ENCODE data around the gene DPPA5. TPM values are rescaled to one million over a fixed set of nuclear protein-coding genes. Genes with fewer than 3 reads are reported as not detected.

DPPA5 gene
- total and polyA plus RNA-seq, 9 of the 15 experiments (the other 6 are each of a cell fraction or from before 2014, with no cell fraction given) = not detected

DNA sequence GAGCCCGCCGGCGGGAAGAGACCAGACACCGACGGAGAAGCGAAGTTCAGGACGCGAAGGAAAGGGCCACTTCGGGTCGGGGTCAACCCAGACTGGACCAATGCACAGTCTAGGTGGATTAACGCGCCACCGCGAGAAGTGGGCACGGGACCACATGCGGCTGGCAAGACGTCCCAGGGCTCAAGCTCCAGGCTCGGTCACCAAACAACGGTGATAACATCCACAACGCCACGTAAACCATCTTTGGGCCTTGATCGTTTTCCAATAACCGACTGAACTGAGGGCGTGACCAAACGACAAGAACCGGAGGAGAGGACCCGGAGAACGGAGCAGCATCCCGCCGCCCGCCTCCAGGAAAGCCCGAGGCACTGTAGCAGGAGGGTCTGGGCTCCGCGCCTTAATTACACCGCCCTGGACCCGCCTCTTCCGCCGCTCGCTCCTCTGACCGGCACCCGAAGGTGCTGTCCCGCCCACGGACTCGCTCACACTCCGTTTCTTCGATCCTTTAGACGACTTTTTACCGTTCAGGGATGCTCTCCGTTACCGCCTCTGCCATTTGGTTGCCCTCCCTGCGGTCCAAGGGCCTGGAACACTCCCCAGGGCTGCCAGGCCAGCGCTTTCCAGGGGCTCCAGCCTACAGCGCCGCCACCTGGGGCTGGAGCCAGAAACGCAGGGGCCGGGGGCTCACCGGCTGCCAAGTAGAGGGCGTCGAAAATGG, 44.1 kb downstream of the DPPA5 start (continued):
- TF ChIP-seq FOSL1 (tag; conservative IDR thresholded peaks at IDR 0.05) = no peak
- TF ChIP-seq, protein P1, sequence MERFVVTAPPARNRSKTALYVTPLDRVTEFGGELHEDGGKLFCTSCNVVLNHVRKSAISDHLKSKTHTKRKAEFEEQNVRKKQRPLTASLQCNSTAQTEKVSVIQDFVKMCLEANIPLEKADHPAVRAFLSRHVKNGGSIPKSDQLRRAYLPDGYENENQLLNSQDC (CRISPR knock-in tag; IDR thresholded peaks at IDR 0.05) = no peak
- TF ChIP-seq SRSF1 (IDR thresholded peaks at IDR 0.05; ENCODE audit: low read depth, low read length) = no peak
- TF ChIP-seq SMARCA4 (IDR thresholded peaks at IDR 0.05) = peak; percentile 61
- 0 out of 2 replicates have a peak, but pooled peaks have one; percentile 20 for TF ChIP-seq ZNF224 (CRISPR knock-in tag; IDR thresholded peaks at IDR 0.05)
- no peak for TF ChIP-seq KLF16 (IDR thresholded peaks at IDR 0.05)
- TF ChIP-seq ZNF561 (CRISPR knock-in tag; conservative IDR thresholded peaks at IDR 0.05) = no peak
- no peak for TF ChIP-seq CBFB (CRISPR knock-in tag; IDR thresholded peaks at IDR 0.05)
- TF ChIP-seq ILK (tag; IDR thresholded peaks at IDR 0.05; ENCODE audit: borderline replicate concordance, low read depth) = no peak
- TF ChIP-seq ZNF79 (CRISPR knock-in tag; IDR thresholded peaks at IDR 0.05; ENCODE audit: low read depth) = no peak
- TF ChIP-seq SIX5 (IDR thresholded peaks at IDR 0.05; ENCODE audit: borderline replicate concordance in 1 of 2, insufficient read depth in 1 of 2, low read depth in 1 of 2, low read length in 2 of 2) = no peak
- TF ChIP-seq, protein P2, sequence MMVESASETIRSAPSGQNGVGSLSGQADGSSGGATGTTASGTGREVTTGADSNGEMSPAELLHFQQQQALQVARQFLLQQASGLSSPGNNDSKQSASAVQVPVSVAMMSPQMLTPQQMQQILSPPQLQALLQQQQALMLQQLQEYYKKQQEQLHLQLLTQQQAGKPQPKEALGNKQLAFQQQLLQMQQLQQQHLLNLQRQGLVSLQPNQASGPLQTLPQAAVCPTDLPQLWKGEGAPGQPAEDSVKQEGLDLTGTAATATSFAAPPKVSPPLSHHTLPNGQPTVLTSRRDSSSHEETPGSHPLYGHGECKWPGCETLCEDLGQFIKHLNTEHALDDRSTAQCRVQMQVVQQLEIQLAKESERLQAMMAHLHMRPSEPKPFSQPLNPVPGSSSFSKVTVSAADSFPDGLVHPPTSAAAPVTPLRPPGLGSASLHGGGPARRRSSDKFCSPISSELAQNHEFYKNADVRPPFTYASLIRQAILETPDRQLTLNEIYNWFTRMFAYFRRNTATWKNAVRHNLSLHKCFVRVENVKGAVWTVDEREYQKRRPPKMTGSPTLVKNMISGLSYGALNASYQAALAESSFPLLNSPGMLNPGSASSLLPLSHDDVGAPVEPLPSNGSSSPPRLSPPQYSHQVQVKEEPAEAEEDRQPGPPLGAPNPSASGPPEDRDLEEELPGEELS (CRISPR knock-in tag; IDR thresholded peaks at IDR 0.05; ENCODE audit: borderline replicate concordance) = no peak
- 0 out of 2 replicates have a peak, but pooled peaks have one; percentile 14 for TF ChIP-seq ZNF431 (CRISPR knock-in tag; IDR thresholded peaks at IDR 0.05)
- TF ChIP-seq EWSR1 (IDR thresholded peaks at IDR 0.05; ENCODE audit: borderline replicate concordance, low read depth, partially characterized antibody) = no peak
- no peak for TF ChIP-seq NUFIP1 (IDR thresholded peaks at IDR 0.05; ENCODE audit: partially characterized antibody)
- no peak for TF ChIP-seq MCM3 (IDR thresholded peaks at IDR 0.05)
- TF ChIP-seq, protein P3, sequence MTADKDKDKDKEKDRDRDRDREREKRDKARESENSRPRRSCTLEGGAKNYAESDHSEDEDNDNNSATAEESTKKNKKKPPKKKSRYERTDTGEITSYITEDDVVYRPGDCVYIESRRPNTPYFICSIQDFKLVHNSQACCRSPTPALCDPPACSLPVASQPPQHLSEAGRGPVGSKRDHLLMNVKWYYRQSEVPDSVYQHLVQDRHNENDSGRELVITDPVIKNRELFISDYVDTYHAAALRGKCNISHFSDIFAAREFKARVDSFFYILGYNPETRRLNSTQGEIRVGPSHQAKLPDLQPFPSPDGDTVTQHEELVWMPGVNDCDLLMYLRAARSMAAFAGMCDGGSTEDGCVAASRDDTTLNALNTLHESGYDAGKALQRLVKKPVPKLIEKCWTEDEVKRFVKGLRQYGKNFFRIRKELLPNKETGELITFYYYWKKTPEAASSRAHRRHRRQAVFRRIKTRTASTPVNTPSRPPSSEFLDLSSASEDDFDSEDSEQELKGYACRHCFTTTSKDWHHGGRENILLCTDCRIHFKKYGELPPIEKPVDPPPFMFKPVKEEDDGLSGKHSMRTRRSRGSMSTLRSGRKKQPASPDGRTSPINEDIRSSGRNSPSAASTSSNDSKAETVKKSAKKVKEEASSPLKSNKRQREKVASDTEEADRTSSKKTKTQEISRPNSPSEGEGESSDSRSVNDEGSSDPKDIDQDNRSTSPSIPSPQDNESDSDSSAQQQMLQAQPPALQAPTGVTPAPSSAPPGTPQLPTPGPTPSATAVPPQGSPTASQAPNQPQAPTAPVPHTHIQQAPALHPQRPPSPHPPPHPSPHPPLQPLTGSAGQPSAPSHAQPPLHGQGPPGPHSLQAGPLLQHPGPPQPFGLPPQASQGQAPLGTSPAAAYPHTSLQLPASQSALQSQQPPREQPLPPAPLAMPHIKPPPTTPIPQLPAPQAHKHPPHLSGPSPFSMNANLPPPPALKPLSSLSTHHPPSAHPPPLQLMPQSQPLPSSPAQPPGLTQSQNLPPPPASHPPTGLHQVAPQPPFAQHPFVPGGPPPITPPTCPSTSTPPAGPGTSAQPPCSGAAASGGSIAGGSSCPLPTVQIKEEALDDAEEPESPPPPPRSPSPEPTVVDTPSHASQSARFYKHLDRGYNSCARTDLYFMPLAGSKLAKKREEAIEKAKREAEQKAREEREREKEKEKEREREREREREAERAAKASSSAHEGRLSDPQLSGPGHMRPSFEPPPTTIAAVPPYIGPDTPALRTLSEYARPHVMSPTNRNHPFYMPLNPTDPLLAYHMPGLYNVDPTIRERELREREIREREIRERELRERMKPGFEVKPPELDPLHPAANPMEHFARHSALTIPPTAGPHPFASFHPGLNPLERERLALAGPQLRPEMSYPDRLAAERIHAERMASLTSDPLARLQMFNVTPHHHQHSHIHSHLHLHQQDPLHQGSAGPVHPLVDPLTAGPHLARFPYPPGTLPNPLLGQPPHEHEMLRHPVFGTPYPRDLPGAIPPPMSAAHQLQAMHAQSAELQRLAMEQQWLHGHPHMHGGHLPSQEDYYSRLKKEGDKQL (CRISPR knock-in tag; IDR thresholded peaks at IDR 0.05; ENCODE audit: borderline replicate concordance) = no peak
- no peak for TF ChIP-seq SRSF7 (optimal IDR thresholded peaks at IDR 0.05; ENCODE audit: low read depth, low read length)

Data from K562 (cell line).